Tibial nerve (tissue), 4 donors: ENCODE data around the gene GRM8.

Experiments
- CTCF ChIP-seq, 5 experiments: fragments of 200-600 bp in 3 of 5; fragments of 450-650 bp in 2 of 5; sonication (generic) in 3 of 5; IDR thresholded peaks; one replicate each; pipeline ENCODE4 v1.5.1; 2016 to 2019; ENCODE audit warnings: antibody characterized with exemption in 5 of 5, mild to moderate bottlenecking in 3 of 5, moderate library complexity in 2 of 5
- EP300 ChIP-seq, 2 donors: sonication (generic); formaldehyde crosslinking; IDR thresholded peaks; one replicate each; pipeline ENCODE4 v1.6.1; 2017; ENCODE audit warnings: antibody characterized with exemption in 2 of 2, mild to moderate bottlenecking in 1 of 2
- POLR2A ChIP-seq, 2 donors: fragments of 450-650 bp; IDR thresholded peaks; one replicate each; pipeline ENCODE4 v1.6.1; 2017; ENCODE audit warnings: antibody characterized with exemption in 2 of 2, mild to moderate bottlenecking in 2 of 2, moderate library complexity in 2 of 2

- TF ChIP-seq POLR2A (IDR thresholded peaks at IDR 0.05) (no peak), CTCF (IDR thresholded peaks at IDR 0.05) (no peak), EP300 (IDR thresholded peaks at IDR 0.05) (no peak)
These were observed 433.6 kb downstream of the GRM8 start for GRCh38 chr7:126819197-126819484.
